ENCODE data around the gene CDK5RAP2. TPM values are rescaled to one million over a fixed set of nuclear protein-coding genes. Genes with fewer than 3 reads are reported as not detected.

The CDK5RAP2 gene
- total RNA-seq, 4 donors from 2014 or later, result 57.4 to 86.3 (median 70.3) TPM

- Histone ChIP-seq H3K27me3 (no peaks in the 10 kb centered on the region), H3K4me1 (no peaks in the 10 kb centered on the region), H3K36me3 (peaks cover 0 to 32% of the 10 kb centered on the region in 2 donors), H3K4me3 (no peak overlapping the region), H3K27ac (no peak overlapping the region), H3K9me3 (no peaks in the 10 kb centered on the region)
- TF ChIP-seq CTCF (IDR thresholded peaks at IDR 0.05 in 4 of 5, conservative IDR thresholded peaks at IDR 0.05 in 1 of 5) (no peak), POLR2A (IDR thresholded peaks at IDR 0.05) (no peak)
- intact Hi-C loops (cut with DNase I; ENCODE audit: low total_unique reads) (no loop called here), in situ Hi-C loops (cut with MboI; ENCODE audit: low sequenced_read_pairs in 4 of 4) (no loop called here)
- no peak for DNase-seq
- no peak for ATAC-seq
Measured at GRCh38 chr9:120440791-120441190, 139.2 kb downstream of the CDK5RAP2 start.

GRCh38 chr9:120439926-120440325 is 140.0 kb downstream of the CDK5RAP2 start:
- ATAC-seq (no peak), DNase-seq (no peak)
- Histone ChIP-seq H3K36me3 (peaks cover 0 to 32% of the 10 kb centered on the region in 2 donors), H3K27me3 (no peaks in the 10 kb centered on the region), H3K9me3 (no peaks in the 10 kb centered on the region), H3K4me1 (peaks cover 3 to 5% of the 10 kb centered on the region in 2 donors), H3K27ac (no peak overlapping the region), H3K4me3 (no peak overlapping the region)
- in situ Hi-C loops (cut with MboI; ENCODE audit: low sequenced_read_pairs in 4 of 4), result no loop called here
- TF ChIP-seq CTCF (IDR thresholded peaks at IDR 0.05 in 4 of 5, conservative IDR thresholded peaks at IDR 0.05 in 1 of 5) (no peak), POLR2A (IDR thresholded peaks at IDR 0.05) (no peak)
- intact Hi-C loops (cut with DNase I; ENCODE audit: low total_unique reads), result no loop called here

GRCh38 chr9:120438836-120439546 is 141.0 kb downstream of the CDK5RAP2 start:
- DNase-seq, result no peak
- no peaks in the 10 kb centered on the region for H3K27me3 ChIP-seq
- in situ Hi-C loops (cut with MboI; ENCODE audit: low sequenced_read_pairs in 4 of 4), result no loop called here
- H3K4me1 ChIP-seq, result peaks cover 12 to 14% of the 10 kb centered on the region in 2 donors
- H3K27ac ChIP-seq, result no peak overlapping the region
- peaks cover 0 to 32% of the 10 kb centered on the region in 2 donors for H3K36me3 ChIP-seq
- no peak for ATAC-seq
- H3K9me3 ChIP-seq, result no peaks in the 10 kb centered on the region
- intact Hi-C loops (cut with DNase I; ENCODE audit: low total_unique reads), result no loop called here
- TF ChIP-seq CTCF (IDR thresholded peaks at IDR 0.05 in 4 of 5, conservative IDR thresholded peaks at IDR 0.05 in 1 of 5) (peak in 4 of 5 experiments; percentile 13 to 41 (median 30)), POLR2A (IDR thresholded peaks at IDR 0.05) (no peak)
- H3K4me3 ChIP-seq, result no peak overlapping the region

- no peak for DNase-seq
- intact Hi-C loops (cut with DNase I; ENCODE audit: low total_unique reads), result no loop called here
- H3K9me3 ChIP-seq, result no peaks in the 10 kb centered on the region
- in situ Hi-C loops (cut with MboI; ENCODE audit: low sequenced_read_pairs in 4 of 4), result no loop called here
- no peaks in the 10 kb centered on the region for H3K27me3 ChIP-seq
- TF ChIP-seq POLR2A (IDR thresholded peaks at IDR 0.05), result no peak
- H3K36me3 ChIP-seq, result peaks cover 0 to 30% of the 10 kb centered on the region in 2 donors
- ATAC-seq, result no peak
- H3K27ac ChIP-seq, result no peak overlapping the region
- peaks cover 14 to 16% of the 10 kb centered on the region in 2 donors for H3K4me1 ChIP-seq
- H3K4me3 ChIP-seq, result no peak overlapping the region
Measured at GRCh38 chr9:120438111-120438510, 141.9 kb downstream of the CDK5RAP2 start.

GRCh38 chr9:120436983-120437475 is 142.9 kb downstream of the CDK5RAP2 start:
- no peaks in the 10 kb centered on the region for H3K9me3 ChIP-seq
- intact Hi-C loops (cut with DNase I; ENCODE audit: low total_unique reads), result no loop called here
- no peak overlapping the region for H3K27ac ChIP-seq
- ATAC-seq (no peak), DNase-seq (no peak)
- in situ Hi-C loops (cut with MboI; ENCODE audit: low sequenced_read_pairs in 4 of 4), result no loop called here
- no peaks in the 10 kb centered on the region for H3K27me3 ChIP-seq
- no peak overlapping the region for H3K4me3 ChIP-seq
- TF ChIP-seq POLR2A (IDR thresholded peaks at IDR 0.05) (no peak), CTCF (IDR thresholded peaks at IDR 0.05 in 4 of 5, conservative IDR thresholded peaks at IDR 0.05 in 1 of 5) (no peak)
- H3K36me3 ChIP-seq, result peaks cover 0 to 26% of the 10 kb centered on the region in 2 donors
- peaks cover 14 to 16% of the 10 kb centered on the region in 2 donors for H3K4me1 ChIP-seq
